ENCODE results near the gene HIGD2A. TPM values are rescaled to one million over a fixed set of nuclear protein-coding genes. Genes with fewer than 3 reads are reported as not detected.
A peak's percentile ranks its signal among the peaks of the same experiment; 100 is the strongest.

HIGD2A gene
- polyA plus RNA-seq, 3 donors, result 101 to 298 (median 260) TPM

GRCh38 chr5:176413255-176413565 is 24.7 kb downstream of the HIGD2A start:
- H3K9ac ChIP-seq (ENCODE audit: insufficient read depth, low read length, poor library complexity, severe bottlenecking), result peak overlapping the region; percentile 21
- Mint-ChIP-seq H3K4me3 (no peak overlapping the region), H3K36me3 (peaks cover 30 to 39% of the 10 kb centered on the region in 2 donors), H3K9me3 (no peaks in the 10 kb centered on the region), H3K4me1 (peaks cover 48% of the 10 kb centered on the region), H3K27ac (peak overlapping the region in 3 of 7 donors; percentile 5 to 80 (median 26)), H3K27me3 (ENCODE audit: low read depth in 3 of 3) (peaks cover 0 to 4% (median 0%) of the 10 kb centered on the region in 3 donors)
- H3K4me2 ChIP-seq (replicated peaks; ENCODE audit: extremely low read depth, low read length, poor library complexity, severe bottlenecking), result no peak overlapping the region
- no peak overlapping the region for H3K4me3 ChIP-seq (replicated peaks in 1 of 3; ENCODE audit: low read depth in 2 of 3, low read length in 3 of 3)
- peaks cover 17 to 31% of the 10 kb centered on the region in 2 donors for H3K36me3 ChIP-seq (replicated peaks in 1 of 2; ENCODE audit: control insufficient read depth in 1 of 2, insufficient read depth in 2 of 2, low read length in 2 of 2)
- peaks cover 36% of the 10 kb centered on the region for H3K79me2 ChIP-seq (ENCODE audit: insufficient read depth, low read length)
- no peak overlapping the region for H3K27ac ChIP-seq (ENCODE audit: low read depth in 1 of 2, low read length in 2 of 2)
- no peaks in the 10 kb centered on the region for H3K27me3 ChIP-seq (ENCODE audit: control insufficient read depth in 2 of 2, insufficient read depth in 2 of 2, low read length in 2 of 2)
- TF ChIP-seq CTCF (IDR thresholded peaks at IDR 0.05), result no peak
- intact Hi-C loops (cut with micrococcal nuclease), result loop anchor here (10.0 kb wide), 2 partner anchors 122 to 1722 kb away; partner anchors contain the start of genes RMND5B (in 1 of the 2) and RNF44 (in 1 of the 2)
- H2AFZ ChIP-seq (ENCODE audit: insufficient read depth, low read depth, low read length, poor library complexity, severe bottlenecking), result no peak overlapping the region
- H4K20me1 ChIP-seq (ENCODE audit: insufficient read depth, low read length), result peaks cover 24% of the 10 kb centered on the region
- no peaks in the 10 kb centered on the region for H3K9me3 ChIP-seq (replicated peaks in 1 of 2; ENCODE audit: control insufficient read depth in 1 of 2, insufficient read depth in 1 of 2, low read length in 2 of 2)
- DNase-seq, result no peak
- peaks cover 16 to 23% of the 10 kb centered on the region in 2 donors for H3K4me1 ChIP-seq (ENCODE audit: control insufficient read depth in 1 of 2, insufficient read depth in 2 of 2, low read length in 2 of 2)
- 100% methylated on average over 2 of the region's 2 CpGs for WGBS (ENCODE audit: insufficient coverage)

- H3K79me2 ChIP-seq (ENCODE audit: insufficient read depth, low read length), result peaks cover 36% of the 10 kb centered on the region
- peaks cover 14 to 26% of the 10 kb centered on the region in 2 donors for H3K36me3 ChIP-seq (replicated peaks in 1 of 2; ENCODE audit: control insufficient read depth in 1 of 2, insufficient read depth in 2 of 2, low read length in 2 of 2)
- Mint-ChIP-seq H3K27ac (peak overlapping the region in 1 of 7 donors; percentile 10), H3K9me3 (no peaks in the 10 kb centered on the region), H3K27me3 (ENCODE audit: low read depth in 3 of 3) (peaks cover 0 to 4% (median 2%) of the 10 kb centered on the region in 3 donors), H3K4me3 (no peak overlapping the region), H3K36me3 (peaks cover 25 to 34% of the 10 kb centered on the region in 2 donors), H3K4me1 (peaks cover 48% of the 10 kb centered on the region)
- H3K4me2 ChIP-seq (replicated peaks; ENCODE audit: extremely low read depth, low read length, poor library complexity, severe bottlenecking), result no peak overlapping the region
- no peak for DNase-seq
- no peak overlapping the region for H3K9ac ChIP-seq (ENCODE audit: insufficient read depth, low read length, poor library complexity, severe bottlenecking)
- H2AFZ ChIP-seq (ENCODE audit: insufficient read depth, low read depth, low read length, poor library complexity, severe bottlenecking), result no peak overlapping the region
- WGBS (ENCODE audit: insufficient coverage), result 100% methylated on average over 6 of the region's 7 CpGs
- H3K4me1 ChIP-seq (ENCODE audit: control insufficient read depth in 1 of 2, insufficient read depth in 2 of 2, low read length in 2 of 2), result peaks cover 16 to 23% of the 10 kb centered on the region in 2 donors
- no peak for TF ChIP-seq CTCF (IDR thresholded peaks at IDR 0.05)
- H3K27ac ChIP-seq (ENCODE audit: low read depth in 1 of 2, low read length in 2 of 2), result no peak overlapping the region
- H4K20me1 ChIP-seq (ENCODE audit: insufficient read depth, low read length), result peaks cover 24% of the 10 kb centered on the region
- no peaks in the 10 kb centered on the region for H3K27me3 ChIP-seq (ENCODE audit: control insufficient read depth in 2 of 2, insufficient read depth in 2 of 2, low read length in 2 of 2)
- intact Hi-C loops (cut with micrococcal nuclease), result loop anchor here (10.0 kb wide), 2 partner anchors 121 to 1721 kb away; partner anchors contain the start of genes RMND5B (in 1 of the 2) and RNF44 (in 1 of the 2)
- no peaks in the 10 kb centered on the region for H3K9me3 ChIP-seq (replicated peaks in 1 of 2; ENCODE audit: control insufficient read depth in 1 of 2, insufficient read depth in 1 of 2, low read length in 2 of 2)
- no peak overlapping the region for H3K4me3 ChIP-seq (replicated peaks in 1 of 3; ENCODE audit: low read depth in 2 of 3, low read length in 3 of 3)
Measured at GRCh38 chr5:176413709-176414191, 25.2 kb downstream of the HIGD2A start.
